GM12878 (cell line): ENCODE measurements around the gene COPB1. TPM values are rescaled to one million over a fixed set of nuclear protein-coding genes. Genes with fewer than 3 reads are reported as not detected.
A peak's percentile ranks its signal among the peaks of the same experiment; 100 is the strongest.

Source experiments
- ATAC-seq: fragments of 200-7000 bp; cut with Tn5 transposase; 3 replicates; pipeline ENCODE4 v1.9.1; 2020; ENCODE audit warnings: mild to moderate bottlenecking, moderate library complexity
- BruUV-seq: library from RNA; stranded (reverse); fragments of 400-500 nt; replicated peaks from 2 replicates; lab custom pipeline; 2021; lab: Mats Ljungman, UMichigan
- CTCF ChIA-PET: fragments of 300-600 bp; sonication (Branson Sonifier 250); formaldehyde crosslinking; extraction: SDS; loops from one replicate; lab custom pipeline; 2021; ENCODE audit warnings: inconsistent platforms; lab: Yijun Ruan, JAX
- POLR2A ChIA-PET: fragments of 350-600 bp; formaldehyde crosslinking; extraction: SDS; loops from one replicate; lab custom pipeline; 2021; ENCODE audit warnings: inconsistent platforms; lab: Charles Lee
- RAD21 ChIA-PET: fragments of 300-600 bp; sonication (Branson Sonifier 250); formaldehyde crosslinking; loops from one replicate; lab custom pipeline; 2023; ENCODE audit warnings: antibody characterized with exemption; ENCODE audit not compliant: unreplicated experiment; lab: Charles Lee
- SMC1A ChIA-PET: fragments of 300-600 bp; sonication (Branson Sonifier 250); formaldehyde crosslinking; loops from one replicate; lab custom pipeline; 2023; ENCODE audit not compliant: unreplicated experiment, uncharacterized antibody; lab: Charles Lee
- DNase-seq: peaks from one replicate; pipeline ENCODE4 v3.0.0-alpha.2; 2011; ENCODE audit warnings: low read depth, low spot score
- FAIRE-seq: peaks from 3 replicates; lab custom pipeline; 2011; peaks lifted over from hg19 to GRCh38; lab: Jason Lieb, UNC
- H2AFZ ChIP-seq: 2 replicates; pipeline ENCODE4 v1.6.0; 2011; ENCODE audit warnings: low read depth, low read length, control low read depth; ENCODE audit not compliant: control insufficient read depth
- H3K27ac ChIP-seq: 2 replicates; pipeline ENCODE4 v1.5.1; 2011; ENCODE audit warnings: control low read depth; ENCODE audit not compliant: control insufficient read depth, insufficient read depth
- H3K27me3 ChIP-seq, 2 experiments: replicated peaks in 1 of 2; 2 replicates each; pipeline versions ENCODE4 v1.6.0 to v1.6.1; 2011; ENCODE audit warnings: low read length in 1 of 2; ENCODE audit not compliant: control insufficient read depth in 2 of 2, insufficient read depth in 2 of 2
- H3K36me3 ChIP-seq, 2 experiments: 2 replicates each; pipeline ENCODE4 v1.5.1; 2011; ENCODE audit warnings: low read length in 1 of 2; ENCODE audit not compliant: control insufficient read depth in 2 of 2, insufficient read depth in 2 of 2
- H3K4me1 ChIP-seq: 2 replicates; pipeline ENCODE4 v1.6.1; 2011; ENCODE audit warnings: mild to moderate bottlenecking, low read length, moderate library complexity, mixed read lengths; ENCODE audit not compliant: control insufficient read depth, insufficient read depth
- H3K4me2 ChIP-seq: 2 replicates; pipeline ENCODE4 v1.6.0; 2011; ENCODE audit warnings: control low read depth; ENCODE audit not compliant: control insufficient read depth, insufficient read depth
- H3K4me3 ChIP-seq: fragments of 200-600 bp; sonication (generic); 2 replicates; pipeline ENCODE4 v1.5.1; 2016
- H3K79me2 ChIP-seq: 2 replicates; pipeline ENCODE4 v1.6.0; 2011; ENCODE audit warnings: low read length; ENCODE audit not compliant: control insufficient read depth, insufficient read depth
- H3K9ac ChIP-seq: 2 replicates; pipeline ENCODE4 v1.8.0; 2011; ENCODE audit warnings: low read length, control low read depth, mixed read lengths; ENCODE audit not compliant: control insufficient read depth, insufficient read depth
- H3K9me3 ChIP-seq: replicated peaks from 3 replicates; pipeline ENCODE4 v1.5.1; 2011; ENCODE audit warnings: mild to moderate bottlenecking, low read length; ENCODE audit not compliant: control insufficient read depth, insufficient read depth
- H4K20me1 ChIP-seq: 2 replicates; pipeline ENCODE4 v1.6.0; 2011; ENCODE audit not compliant: control insufficient read depth, insufficient read depth
- BCL11A ChIP-seq: IDR thresholded peaks from 2 replicates; pipeline ENCODE4 v1.6.1; 2011; ENCODE audit warnings: low read depth, low read length
- BMI1 ChIP-seq: fragments of 450-650 bp; IDR thresholded peaks from 2 replicates; pipeline ENCODE4 v1.6.1; 2016; ENCODE audit warnings: mild to moderate bottlenecking, moderate library complexity, borderline replicate concordance
- CREM ChIP-seq: IDR thresholded peaks from 2 replicates; pipeline ENCODE4 v1.6.1; 2014; ENCODE audit warnings: antibody characterized with exemption, low read depth
- MEF2B ChIP-seq: fragments of 450-650 bp; IDR thresholded peaks from 2 replicates; pipeline ENCODE4 v1.6.1; 2018; ENCODE audit warnings: mild to moderate bottlenecking, moderate library complexity; ENCODE audit not compliant: partially characterized antibody, poor library complexity, severe bottlenecking
- RAD21 ChIP-seq: IDR thresholded peaks from 2 replicates; pipeline ENCODE4 v1.6.1; 2011; ENCODE audit warnings: mild to moderate bottlenecking, low read depth, low read length, moderate library complexity; ENCODE audit not compliant: insufficient read depth
- YY1 ChIP-seq: IDR thresholded peaks from 2 replicates; pipeline ENCODE4 v1.6.1; 2011; ENCODE audit warnings: low read depth, mild to moderate bottlenecking, low read length
- WGBS: methylation state at CpG from one replicate; pipeline ENCODE4 v1.1.6; 2016; ENCODE audit warnings: low lambda C conversion rate; ENCODE audit not compliant: insufficient replicate concordance, insufficient coverage; ENCODE audit errors: missing lambda C conversion rate; 5-methylcytosine and 5-hydroxymethylcytosine counted together
- in situ Hi-C: fragments of 300-500 bp; cut with MboI; formaldehyde crosslinking; loops from 9 replicates; pipeline ENCODE4 v1.14.3; 2018; ENCODE audit warnings: mixed read lengths
- intact Hi-C: fragments of 100-400 bp; cut with micrococcal nuclease; formaldehyde crosslinking; loops from one replicate; pipeline ENCODE4 v1.14.2; 2022; ENCODE audit not compliant: unreplicated experiment
- polyA plus RNA-seq, 11 experiments: library from polyadenylated mRNA; depleted of rRNA in 4 of 11; unstranded in 6 of 11; stranded (reverse) in 5 of 11; fragments of >200 nt; fragmentation: Nextera tagmentation in 4 of 11; fragmentation: Illumina TruSeq in 1 of 11; extraction: Ambion mirVana in 4 of 11; extraction: Trizol in 1 of 11; gene quantifications; 1 replicate in 1 of 11; 2 replicates in 10 of 11; pipeline versions ENCODE4 v1.2.1 to v1.2.3, GENCODE V29; 2011 to 2016; ENCODE audit warnings: inconsistent platforms in 2 of 11, missing spikeins in 2 of 11, low read depth in 1 of 11
- total RNA-seq, 4 experiments: library from RNA; depleted of rRNA in 3 of 4; stranded (reverse); fragments of >200 nt in 3 of 4; fragmentation: Illumina TruSeq in 1 of 4; extraction: Trizol in 1 of 4; gene quantifications; 2 replicates each; pipeline versions ENCODE4 v1.2.1 to v1.2.3, GENCODE V29; 2013 to 2021
- TF ChIP-seq, protein P1 (sequence below): IDR thresholded peaks from 2 replicates; pipeline ENCODE4 v1.6.1; 2012; ENCODE audit warnings: low read depth, low read length, improper control_type of control experiment
- TF ChIP-seq, protein P2 (sequence below): fragments of 450-650 bp; IDR thresholded peaks from 2 replicates; pipeline ENCODE4 v1.6.1; 2018; ENCODE audit warnings: mild to moderate bottlenecking, low read depth, moderate library complexity; ENCODE audit not compliant: partially characterized antibody
- TF ChIP-seq, protein P3 (sequence below): fragments of 450-650 bp; IDR thresholded peaks from 2 replicates; pipeline ENCODE4 v1.6.1; 2017; ENCODE audit warnings: mild to moderate bottlenecking, low read depth, inconsistent platforms; ENCODE audit not compliant: poor library complexity, severe bottlenecking
- TF ChIP-seq, protein P4 (sequence below): IDR thresholded peaks from 2 replicates; pipeline ENCODE4 v1.6.1; 2012; ENCODE audit warnings: low read depth, low read length, improper control_type of control experiment
- TF ChIP-seq, protein P5 (sequence below): fragments of 450-650 bp; IDR thresholded peaks from 2 replicates; pipeline ENCODE4 v1.6.1; 2016; ENCODE audit warnings: mild to moderate bottlenecking

The COPB1 gene
- total and polyA plus RNA-seq, 10 of the 15 experiments (the other 5 are each of a cell fraction or from before 2014, with no cell fraction given), result 67.0 to 149 (median 109) TPM

DNA sequence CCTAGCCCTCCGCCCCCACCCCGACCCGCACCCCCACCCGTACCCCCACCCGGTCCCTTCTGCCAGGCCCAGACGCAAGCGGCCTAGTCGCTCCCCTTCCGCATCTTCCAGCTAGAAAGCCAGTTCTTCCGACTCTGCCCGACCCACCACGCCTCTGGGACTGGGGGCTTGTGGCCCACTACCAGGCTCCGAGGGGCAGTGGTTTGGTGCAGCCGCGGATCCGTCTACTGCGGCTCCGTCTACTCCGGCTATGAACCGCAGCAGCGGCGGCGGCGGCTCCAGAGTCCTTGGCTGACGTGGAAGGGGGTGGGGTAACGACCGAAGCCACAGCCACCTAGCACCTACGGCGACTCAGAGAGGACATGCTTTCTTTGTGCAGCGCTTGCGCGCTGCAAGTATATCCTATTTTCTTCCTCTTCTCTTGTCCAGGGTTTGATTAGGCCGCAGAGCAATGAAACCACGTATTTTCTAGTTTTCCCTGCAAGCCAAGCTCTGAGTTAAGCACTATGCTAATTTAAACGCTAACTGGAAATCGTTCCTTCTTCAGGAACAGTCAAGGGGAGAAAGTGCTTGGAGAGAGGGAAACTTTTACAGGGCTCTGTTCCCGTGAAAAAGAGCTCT, at the start of gene COPB1 (continued):
- TF ChIP-seq BMI1 (no peak), MEF2B (peak; percentile 34), CREM (peak; percentile 84)
- TF ChIP-seq, protein P1, sequence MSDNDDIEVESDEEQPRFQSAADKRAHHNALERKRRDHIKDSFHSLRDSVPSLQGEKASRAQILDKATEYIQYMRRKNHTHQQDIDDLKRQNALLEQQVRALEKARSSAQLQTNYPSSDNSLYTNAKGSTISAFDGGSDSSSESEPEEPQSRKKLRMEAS, result peak; percentile 64; the same call in 1 of the 2 replicates
- TF ChIP-seq, all 136 proteins: peak for 46

DNA sequence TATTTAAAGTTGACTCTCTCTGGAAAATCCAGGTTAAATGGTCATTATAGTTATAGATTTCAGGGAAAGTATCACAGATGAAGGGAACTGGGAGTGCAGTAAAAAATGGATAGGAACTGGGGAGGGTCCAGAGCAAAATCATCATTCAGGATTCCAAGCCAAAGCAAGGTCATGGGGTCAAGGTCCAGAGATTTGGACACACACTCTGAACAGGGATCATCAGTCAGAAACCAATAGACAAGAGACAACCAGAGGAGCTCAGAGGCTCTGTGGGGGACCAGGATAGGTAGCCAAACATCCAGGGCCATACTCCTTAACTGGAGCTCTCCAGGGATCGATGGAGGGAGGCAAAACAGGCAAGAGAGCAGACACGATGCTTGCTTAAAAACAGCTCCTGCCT, 47.8 kb upstream of the COPB1 start:
- H3K9me3 ChIP-seq, result no peaks in the 10 kb centered on the region
- ChIA-PET RAD21 (interaction anchor here (0.6 kb wide), 1 partner anchor 360 kb away, joined by 3 read pairs; no protein-coding TSS in a partner anchor), SMC1A (no interaction called here), POLR2A (no interaction called here), CTCF (no interaction called here)
- WGBS, result 45% methylated on average over 2 of the region's 2 CpGs
- intact Hi-C loops, result no loop called here
- no peaks in the 10 kb centered on the region for H4K20me1 ChIP-seq
- H3K79me2 ChIP-seq, result no peaks in the 10 kb centered on the region
- no peaks in the 10 kb centered on the region for H3K4me1 ChIP-seq
- no peak overlapping the region for H2AFZ ChIP-seq
- DNase-seq (no peak), ATAC-seq (no peak), FAIRE-seq (no peak)
- H3K9ac ChIP-seq, result no peak overlapping the region
- TF ChIP-seq, protein P2, sequence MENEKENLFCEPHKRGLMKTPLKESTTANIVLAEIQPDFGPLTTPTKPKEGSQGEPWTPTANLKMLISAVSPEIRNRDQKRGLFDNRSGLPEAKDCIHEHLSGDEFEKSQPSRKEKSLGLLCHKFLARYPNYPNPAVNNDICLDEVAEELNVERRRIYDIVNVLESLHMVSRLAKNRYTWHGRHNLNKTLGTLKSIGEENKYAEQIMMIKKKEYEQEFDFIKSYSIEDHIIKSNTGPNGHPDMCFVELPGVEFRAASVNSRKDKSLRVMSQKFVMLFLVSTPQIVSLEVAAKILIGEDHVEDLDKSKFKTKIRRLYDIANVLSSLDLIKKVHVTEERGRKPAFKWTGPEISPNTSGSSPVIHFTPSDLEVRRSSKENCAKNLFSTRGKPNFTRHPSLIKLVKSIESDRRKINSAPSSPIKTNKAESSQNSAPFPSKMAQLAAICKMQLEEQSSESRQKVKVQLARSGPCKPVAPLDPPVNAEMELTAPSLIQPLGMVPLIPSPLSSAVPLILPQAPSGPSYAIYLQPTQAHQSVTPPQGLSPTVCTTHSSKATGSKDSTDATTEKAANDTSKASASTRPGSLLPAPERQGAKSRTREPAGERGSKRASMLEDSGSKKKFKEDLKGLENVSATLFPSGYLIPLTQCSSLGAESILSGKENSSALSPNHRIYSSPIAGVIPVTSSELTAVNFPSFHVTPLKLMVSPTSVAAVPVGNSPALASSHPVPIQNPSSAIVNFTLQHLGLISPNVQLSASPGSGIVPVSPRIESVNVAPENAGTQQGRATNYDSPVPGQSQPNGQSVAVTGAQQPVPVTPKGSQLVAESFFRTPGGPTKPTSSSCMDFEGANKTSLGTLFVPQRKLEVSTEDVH, result no peak
- TF ChIP-seq, protein P3, sequence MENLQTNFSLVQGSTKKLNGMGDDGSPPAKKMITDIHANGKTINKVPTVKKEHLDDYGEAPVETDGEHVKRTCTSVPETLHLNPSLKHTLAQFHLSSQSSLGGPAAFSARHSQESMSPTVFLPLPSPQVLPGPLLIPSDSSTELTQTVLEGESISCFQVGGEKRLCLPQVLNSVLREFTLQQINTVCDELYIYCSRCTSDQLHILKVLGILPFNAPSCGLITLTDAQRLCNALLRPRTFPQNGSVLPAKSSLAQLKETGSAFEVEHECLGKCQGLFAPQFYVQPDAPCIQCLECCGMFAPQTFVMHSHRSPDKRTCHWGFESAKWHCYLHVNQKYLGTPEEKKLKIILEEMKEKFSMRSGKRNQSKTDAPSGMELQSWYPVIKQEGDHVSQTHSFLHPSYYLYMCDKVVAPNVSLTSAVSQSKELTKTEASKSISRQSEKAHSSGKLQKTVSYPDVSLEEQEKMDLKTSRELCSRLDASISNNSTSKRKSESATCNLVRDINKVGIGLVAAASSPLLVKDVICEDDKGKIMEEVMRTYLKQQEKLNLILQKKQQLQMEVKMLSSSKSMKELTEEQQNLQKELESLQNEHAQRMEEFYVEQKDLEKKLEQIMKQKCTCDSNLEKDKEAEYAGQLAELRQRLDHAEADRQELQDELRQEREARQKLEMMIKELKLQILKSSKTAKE, result no peak
- TF ChIP-seq, protein P4, sequence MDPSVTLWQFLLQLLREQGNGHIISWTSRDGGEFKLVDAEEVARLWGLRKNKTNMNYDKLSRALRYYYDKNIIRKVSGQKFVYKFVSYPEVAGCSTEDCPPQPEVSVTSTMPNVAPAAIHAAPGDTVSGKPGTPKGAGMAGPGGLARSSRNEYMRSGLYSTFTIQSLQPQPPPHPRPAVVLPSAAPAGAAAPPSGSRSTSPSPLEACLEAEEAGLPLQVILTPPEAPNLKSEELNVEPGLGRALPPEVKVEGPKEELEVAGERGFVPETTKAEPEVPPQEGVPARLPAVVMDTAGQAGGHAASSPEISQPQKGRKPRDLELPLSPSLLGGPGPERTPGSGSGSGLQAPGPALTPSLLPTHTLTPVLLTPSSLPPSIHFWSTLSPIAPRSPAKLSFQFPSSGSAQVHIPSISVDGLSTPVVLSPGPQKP, result no peak
- TF ChIP-seq BCL11A (no peak), RAD21 (no peak), YY1 (no peak)
- TF ChIP-seq, protein P5, sequence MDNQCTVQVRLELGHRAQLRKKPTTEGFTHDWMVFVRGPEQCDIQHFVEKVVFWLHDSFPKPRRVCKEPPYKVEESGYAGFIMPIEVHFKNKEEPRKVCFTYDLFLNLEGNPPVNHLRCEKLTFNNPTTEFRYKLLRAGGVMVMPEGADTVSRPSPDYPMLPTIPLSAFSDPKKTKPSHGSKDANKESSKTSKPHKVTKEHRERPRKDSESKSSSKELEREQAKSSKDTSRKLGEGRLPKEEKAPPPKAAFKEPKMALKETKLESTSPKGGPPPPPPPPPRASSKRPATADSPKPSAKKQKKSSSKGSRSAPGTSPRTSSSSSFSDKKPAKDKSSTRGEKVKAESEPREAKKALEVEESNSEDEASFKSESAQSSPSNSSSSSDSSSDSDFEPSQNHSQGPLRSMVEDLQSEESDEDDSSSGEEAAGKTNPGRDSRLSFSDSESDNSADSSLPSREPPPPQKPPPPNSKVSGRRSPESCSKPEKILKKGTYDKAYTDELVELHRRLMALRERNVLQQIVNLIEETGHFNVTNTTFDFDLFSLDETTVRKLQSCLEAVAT, result no peak
- H3K36me3 ChIP-seq, result no peaks in the 10 kb centered on the region
- in situ Hi-C loops, result loop anchor here (25.0 kb wide), 1 partner anchor 215 kb away; no protein-coding TSS in a partner anchor
- no peak overlapping the region for H3K4me2 ChIP-seq
- H3K4me3 ChIP-seq, result no peak overlapping the region
- H3K27ac ChIP-seq, result no peak overlapping the region
- BruUV-seq, result no TSS peak
- no peaks in the 10 kb centered on the region for H3K27me3 ChIP-seq
